HG02642 (cell line): ENCODE measurements around the gene IST1.

Experiments used
- ATAC-seq: cut with Tn5 transposase; IDR thresholded peaks from one replicate; pipeline ENCODE4 v1.9.1; 2021; ENCODE audit warnings: mild to moderate bottlenecking; ENCODE audit not compliant: unreplicated experiment, poor library complexity

The IST1 gene

DNA sequence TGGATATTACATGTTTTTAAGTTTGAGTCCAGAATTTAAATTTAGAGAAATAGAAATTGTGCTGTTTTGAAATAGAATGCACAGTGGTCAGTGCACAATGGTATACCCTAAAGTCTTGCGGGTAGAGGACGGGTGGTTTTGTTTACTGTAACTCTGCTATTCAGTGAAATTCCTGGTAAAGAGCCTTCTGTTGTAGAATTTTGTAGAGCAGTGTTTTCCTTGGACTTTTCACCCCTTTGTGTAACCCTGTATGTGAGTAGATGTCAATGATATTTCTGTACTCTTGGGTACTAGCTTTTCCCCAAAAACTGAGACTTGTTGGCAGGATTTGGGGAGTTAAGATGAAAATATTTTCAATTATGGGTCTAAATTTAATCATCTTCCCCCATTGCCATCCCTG is 19.5 kb downstream of the IST1 start:
- no peak for ATAC-seq

GRCh38 chr16:71915350-71915749 is 20.0 kb downstream of the IST1 start:
- no peak for ATAC-seq

DNA sequence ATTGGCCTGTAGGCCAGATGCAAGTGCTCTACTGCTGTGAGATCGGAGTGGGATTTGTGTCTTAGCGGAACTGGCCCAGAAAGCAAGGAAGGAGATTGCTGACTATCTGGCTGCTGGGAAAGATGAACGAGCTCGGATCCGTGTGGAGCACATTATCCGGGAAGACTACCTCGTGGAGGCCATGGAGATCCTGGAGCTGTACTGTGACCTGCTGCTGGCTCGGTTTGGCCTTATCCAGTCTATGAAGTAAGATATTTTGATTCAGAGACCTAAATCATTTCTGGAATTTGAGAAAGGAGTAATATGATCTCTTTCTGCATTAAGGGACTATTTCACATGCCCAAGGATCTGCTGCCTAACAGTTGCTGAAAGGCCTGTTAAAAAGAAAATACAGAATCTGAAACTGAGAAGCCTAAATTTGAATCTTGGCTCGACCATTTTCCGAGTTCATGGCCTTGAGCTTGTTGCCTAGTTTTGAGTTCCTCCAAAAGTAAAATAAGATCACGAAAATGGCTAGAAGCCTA is 21.1 kb downstream of the IST1 start:
- ATAC-seq = no peak

- ATAC-seq = no peak
These were observed 22.6 kb downstream of the IST1 start for GRCh38 chr16:71917900-71918299.

DNA sequence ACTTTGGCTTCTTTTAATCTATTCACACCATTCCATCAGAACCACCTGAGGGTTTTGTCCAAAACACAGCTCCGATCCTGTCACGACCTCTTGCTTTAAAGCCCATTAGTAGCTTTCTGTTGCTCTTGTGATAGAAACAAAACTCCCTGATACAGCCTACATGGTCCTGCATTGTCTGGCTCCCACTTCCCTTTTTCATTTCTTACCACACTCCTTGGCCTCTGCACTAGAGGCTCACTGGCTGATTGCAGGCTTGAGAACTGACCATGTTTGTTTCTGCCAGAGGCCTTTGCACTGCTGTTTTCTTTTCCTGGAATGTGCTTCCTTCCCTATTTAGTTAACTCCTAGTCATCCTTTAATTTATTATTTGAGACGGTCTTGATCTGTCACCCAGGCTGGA is 23.7 kb downstream of the IST1 start:
- peak; percentile 67 for ATAC-seq

DNA sequence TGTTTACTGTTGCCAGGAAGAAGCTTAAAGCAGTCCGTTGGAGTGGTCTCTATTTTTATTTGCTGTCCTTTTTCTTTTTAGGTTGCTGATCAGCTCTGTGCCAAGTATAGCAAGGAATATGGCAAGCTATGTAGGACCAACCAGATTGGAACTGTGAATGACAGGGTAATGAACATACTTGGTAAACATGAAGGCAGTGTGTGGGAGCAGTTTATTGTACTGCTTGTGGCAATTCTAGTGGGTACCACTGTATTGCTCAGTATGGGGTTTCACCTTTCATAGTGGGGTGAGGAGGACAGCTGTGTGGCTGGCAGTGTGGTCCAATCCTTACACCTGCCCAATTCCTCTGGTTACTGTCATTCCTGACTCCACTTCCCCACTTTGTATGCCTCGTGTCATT is 25.3 kb downstream of the IST1 start:
- no peak for ATAC-seq

GRCh38 chr16:71923941-71924690 is 28.8 kb downstream of the IST1 start:
- no peak for ATAC-seq

DNA sequence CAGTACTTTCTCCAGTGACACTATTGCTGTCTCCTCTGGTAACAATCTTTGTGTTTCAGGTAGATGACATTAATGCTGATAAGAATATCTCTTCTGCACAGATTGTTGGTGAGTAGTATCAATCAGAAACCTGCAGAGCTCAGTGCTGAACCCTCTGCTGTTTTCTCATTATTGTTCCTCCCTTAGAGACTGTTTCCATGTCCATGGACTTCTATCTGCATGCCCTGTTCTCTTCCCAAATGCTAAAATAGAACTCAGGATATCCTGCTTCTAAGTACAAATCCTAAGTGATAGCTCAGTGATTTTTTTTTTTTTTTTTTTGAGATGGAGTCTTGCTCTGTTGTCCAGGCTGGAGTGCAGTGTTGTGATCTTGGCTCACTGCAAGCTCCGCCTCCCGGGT is 29.4 kb downstream of the IST1 start:
- no peak for ATAC-seq

- ATAC-seq = no peak
These were observed 32.1 kb downstream of the IST1 start for GRCh38 chr16:71927383-71927782.

DNA sequence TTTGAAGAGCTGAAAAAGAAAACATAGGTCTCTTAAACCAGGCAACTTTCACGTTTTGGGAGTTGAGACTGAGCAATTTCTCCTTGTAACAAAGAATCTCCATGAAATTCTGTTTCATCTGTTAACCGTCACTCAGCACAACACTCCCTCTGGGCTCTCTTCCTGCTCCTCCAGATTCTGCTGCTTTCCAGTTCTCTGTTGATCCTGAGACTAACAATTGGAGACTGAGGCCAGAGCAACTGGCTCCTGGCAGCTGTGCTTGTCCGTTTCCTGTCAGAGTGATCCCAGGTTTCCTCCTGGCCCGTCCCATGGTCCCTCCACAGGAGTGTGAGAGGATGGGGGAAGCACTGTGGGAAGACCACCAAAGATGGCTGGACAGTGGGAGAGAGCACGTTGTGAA is 32.5 kb downstream of the IST1 start:
- ATAC-seq = no peak

- no peak for ATAC-seq
These were observed 33.7 kb downstream of the IST1 start for GRCh38 chr16:71929048-71929447.

- ATAC-seq = no peak
These were observed 34.8 kb downstream of the IST1 start for GRCh38 chr16:71930013-71930563.

DNA sequence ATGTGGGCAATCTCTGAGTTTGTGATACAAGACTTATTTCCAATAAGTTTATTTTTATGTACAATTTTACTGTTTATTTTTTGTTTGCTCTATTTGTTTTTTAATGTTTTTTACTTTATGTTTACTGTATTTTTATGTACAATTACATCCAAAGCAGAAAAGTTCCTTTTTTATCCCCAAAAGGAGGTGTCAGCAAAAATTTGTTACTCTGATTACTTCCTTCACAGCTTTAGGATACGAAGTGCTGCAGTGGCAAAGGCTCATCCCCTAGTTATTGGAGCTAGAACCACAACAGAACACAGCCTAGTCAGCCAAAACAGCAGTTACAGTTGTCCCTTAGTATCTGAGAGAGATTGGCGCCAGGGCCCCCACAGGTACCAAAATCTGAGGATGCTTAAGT is 35.7 kb downstream of the IST1 start:
- ATAC-seq = no peak

DNA sequence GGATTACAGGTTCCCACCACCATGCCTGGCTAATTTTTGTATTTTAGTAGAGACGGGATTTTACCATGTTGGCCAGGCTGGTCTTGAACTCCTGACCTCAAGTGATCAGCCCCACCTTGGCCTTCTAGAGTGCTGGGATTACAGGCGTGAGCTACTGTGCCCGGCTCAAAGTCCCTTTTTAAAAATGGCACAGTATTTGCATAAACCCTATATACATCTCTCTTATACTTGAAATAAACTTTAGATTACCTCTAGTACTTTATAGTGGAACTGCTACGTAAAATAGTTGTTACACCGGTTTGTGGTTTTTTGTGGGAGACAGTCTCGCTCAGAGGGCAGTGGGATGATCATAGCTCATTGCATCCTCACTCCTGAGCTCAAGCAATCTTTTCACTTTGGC is 36.3 kb downstream of the IST1 start:
- no peak for ATAC-seq

DNA sequence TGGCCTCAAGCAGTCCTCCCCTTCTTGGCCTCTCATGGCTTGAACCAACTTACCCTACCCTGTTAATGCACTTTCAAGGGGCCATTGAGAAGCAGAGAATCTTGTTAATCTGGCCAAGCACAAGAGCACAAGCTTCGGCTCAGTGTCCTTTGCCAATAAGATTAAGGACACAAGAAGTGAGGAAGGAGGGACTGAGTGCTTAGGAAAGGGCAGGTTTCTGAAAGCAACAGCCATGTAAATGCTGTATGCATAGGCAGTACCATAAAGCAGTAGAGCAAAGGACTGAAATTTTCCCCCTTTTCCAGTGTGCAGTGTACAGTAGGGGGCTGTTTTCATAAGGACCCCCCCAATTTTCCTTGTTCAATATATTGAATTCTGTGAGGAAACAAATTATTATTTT is 37.7 kb downstream of the IST1 start:
- ATAC-seq = no peak

DNA sequence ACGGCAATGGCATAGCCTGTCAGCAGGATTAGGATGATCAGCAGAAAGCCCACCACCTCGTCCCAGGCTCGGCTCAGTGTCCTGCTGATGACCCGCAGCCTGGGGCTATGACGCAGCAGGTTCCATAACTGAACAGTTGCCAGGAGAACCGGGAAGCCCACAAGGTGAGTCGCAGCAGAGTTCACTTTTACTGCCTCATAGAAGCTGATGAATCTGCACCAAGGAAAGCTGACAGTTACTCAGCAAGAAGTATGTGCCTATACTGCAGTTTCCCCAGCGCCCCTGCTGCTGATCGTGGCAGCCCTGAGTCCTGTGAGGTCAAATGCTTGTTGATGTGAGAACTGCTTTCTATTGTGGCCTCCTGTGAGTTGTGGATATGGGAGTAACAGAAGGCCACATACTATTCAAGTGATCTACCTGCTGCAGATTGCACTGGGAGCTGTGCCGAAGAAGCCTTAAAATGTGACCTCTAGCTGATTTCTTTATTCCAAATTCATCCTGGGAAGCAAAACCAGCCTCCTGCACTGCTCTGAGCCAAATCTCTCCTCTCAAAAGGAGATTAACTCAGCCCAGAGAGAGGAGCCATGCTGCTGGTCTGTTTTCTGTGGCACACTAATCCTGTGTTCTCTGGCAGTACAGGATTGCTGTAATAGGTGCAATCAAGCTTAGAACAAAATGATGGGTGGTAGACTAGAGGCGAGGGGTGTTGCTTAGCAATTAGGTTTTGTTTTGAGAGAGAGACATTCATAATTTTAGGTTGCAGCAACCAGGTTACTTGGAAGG is 38.8 kb downstream of the IST1 start:
- no peak for ATAC-seq

DNA sequence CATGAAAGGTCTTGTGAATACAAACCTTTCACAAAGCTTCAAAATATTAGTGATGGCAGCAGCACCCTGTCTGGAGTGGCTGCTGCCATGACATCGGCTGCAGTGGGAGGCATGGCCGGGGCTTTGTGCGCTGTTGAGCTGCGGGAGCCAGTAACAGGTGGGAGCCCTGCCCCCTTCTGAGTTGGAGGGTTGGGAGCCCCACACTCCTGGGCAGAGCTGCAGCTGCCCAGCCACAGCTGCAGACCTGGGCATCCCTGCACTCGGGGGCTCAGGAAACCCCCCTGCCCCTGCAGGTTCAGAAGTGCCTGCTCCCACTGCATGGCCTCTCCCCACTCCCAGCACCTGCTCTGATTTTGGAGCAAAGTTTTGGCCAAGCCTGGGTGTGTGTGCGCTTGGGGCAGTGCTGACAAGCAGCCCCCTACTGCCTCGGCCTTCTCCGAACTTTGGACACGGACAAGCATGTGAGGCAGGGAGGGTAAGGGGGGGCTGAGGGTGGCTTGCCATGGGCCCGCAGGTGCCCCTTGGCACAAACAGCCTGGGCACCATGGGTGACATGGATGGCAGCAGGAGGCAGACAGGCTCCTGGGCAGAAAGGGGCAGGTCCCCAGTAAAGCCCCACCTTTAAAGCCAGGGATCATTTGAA is 42.7 kb downstream of the IST1 start:
- ATAC-seq = no peak

DNA sequence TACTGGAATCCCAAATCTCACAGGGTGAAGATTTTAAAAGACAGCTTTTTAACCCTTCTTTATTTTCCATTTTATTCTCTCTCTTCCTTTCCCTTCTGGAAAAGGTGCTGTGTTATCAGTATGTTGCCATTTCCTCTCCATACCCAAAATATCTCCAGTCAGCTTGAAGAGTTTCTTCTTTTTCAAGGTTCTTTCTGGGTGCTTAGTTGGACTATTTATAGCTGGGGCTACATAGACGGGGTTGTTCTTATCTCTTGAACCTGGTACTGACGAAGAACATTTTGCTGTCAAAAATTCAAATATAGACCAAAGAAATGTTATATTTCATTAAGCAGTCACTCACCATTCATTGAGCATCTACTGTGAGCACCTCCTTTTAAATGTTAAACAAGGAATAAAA is 48.6 kb downstream of the IST1 start:
- ATAC-seq = no peak

- no peak for ATAC-seq
These were observed 50.3 kb downstream of the IST1 start for GRCh38 chr16:71945616-71946015.

GRCh38 chr16:71952825-71953224 is 57.5 kb downstream of the IST1 start:
- ATAC-seq = no peak

GRCh38 chr16:71954180-71954579 is 58.8 kb downstream of the IST1 start:
- ATAC-seq = no peak
